Gastrocnemius medialis (tissue), 4 donors: ENCODE measurements around the gene KCNB1. TPM values are rescaled to one million over a fixed set of nuclear protein-coding genes. Genes with fewer than 3 reads are reported as not detected.
"Not testable (repeated sequence)": the region's sequence is repeated elsewhere in the genome, so short reads cannot be mapped to it uniquely, and the experiment has no call there.

ENCODE experiments used
- ATAC-seq, 2 donors: fragments of 150-250 bp; one replicate each; pipeline ENCODE4 v1.9.1; 2016
- DNase-seq, 2 donors: peaks; one replicate each; pipeline ENCODE4 v3.0.0-alpha.2; 2019
- H3K27ac ChIP-seq, 4 donors: fragments of 200-600 bp; sonication (generic); 1 replicate in 1 of 4; 2 replicates in 3 of 4; pipeline ENCODE4 v1.5.1; 2016 to 2018; ENCODE audit warnings: mild to moderate bottlenecking in 2 of 4, moderate library complexity in 1 of 4
- H3K27me3 ChIP-seq, 3 donors: fragments of 200-600 bp; sonication (generic) in 2 of 3; 1 replicate in 1 of 3; 2 replicates in 2 of 3; pipeline versions ENCODE4 v1.5.1 to v1.6.0; 2016 to 2019; ENCODE audit warnings: mild to moderate bottlenecking in 1 of 3, moderate library complexity in 1 of 3
- H3K36me3 ChIP-seq, 2 donors: fragments of 200-600 bp; sonication (generic) in 1 of 2; one replicate each; pipeline ENCODE4 v1.5.1; 2017 to 2018
- H3K4me1 ChIP-seq, 2 donors: fragments of 200-600 bp; sonication (generic) in 1 of 2; one replicate each; pipeline ENCODE4 v1.5.1; 2016 to 2017; ENCODE audit warnings: mild to moderate bottlenecking in 2 of 2
- H3K4me3 ChIP-seq, 4 donors: fragments of 200-600 bp; sonication (generic) in 3 of 4; 1 replicate in 1 of 4; 2 replicates in 3 of 4; pipeline ENCODE4 v1.5.1; 2016 to 2019; ENCODE audit warnings: mild to moderate bottlenecking in 2 of 4
- H3K9me3 ChIP-seq, 3 donors: fragments of 200-600 bp; sonication (generic) in 2 of 3; 1 replicate in 1 of 3; 2 replicates in 2 of 3; pipeline ENCODE4 v1.5.1; 2016 to 2019
- CTCF ChIP-seq, 5 experiments: fragments of 450-650 bp in 3 of 5; fragments of 200-600 bp in 2 of 5; sonication (generic) in 2 of 5; IDR thresholded peaks in 4 of 5; conservative IDR thresholded peaks in 1 of 5; 1 replicate in 4 of 5; 2 replicates in 1 of 5; pipeline ENCODE4 v1.5.1; 2016 to 2019; ENCODE audit warnings: antibody characterized with exemption in 5 of 5, mild to moderate bottlenecking in 3 of 5, moderate library complexity in 3 of 5
- POLR2A ChIP-seq, 2 donors: fragments of 450-650 bp; IDR thresholded peaks; one replicate each; pipeline ENCODE4 v1.6.1; 2017; ENCODE audit warnings: antibody characterized with exemption in 2 of 2, mild to moderate bottlenecking in 2 of 2, moderate library complexity in 2 of 2
- in situ Hi-C, 4 donors: fragments of 200-750 bp; cut with MboI; loops; one replicate each; pipeline versions ENCODE4 v1.15.0 to v1.8.0; 2017; ENCODE audit warnings: low sequenced_read_pairs in 4 of 4
- intact Hi-C: fragments of 100-400 bp; cut with DNase I; formaldehyde crosslinking; loops from one replicate; pipeline ENCODE4 v1.15.1; 2023; ENCODE audit warnings: low total_unique reads
- total RNA-seq, 4 donors: library from RNA; depleted of rRNA; stranded (reverse); fragments of >200 nt; gene quantifications; one replicate each; pipeline versions ENCODE4 v1.1.0 to v1.2.3, GENCODE V29; 2016

KCNB1 gene
- total RNA-seq, 4 donors from 2014 or later: 6.6 to 34.7 (median 9.4) TPM

DNA sequence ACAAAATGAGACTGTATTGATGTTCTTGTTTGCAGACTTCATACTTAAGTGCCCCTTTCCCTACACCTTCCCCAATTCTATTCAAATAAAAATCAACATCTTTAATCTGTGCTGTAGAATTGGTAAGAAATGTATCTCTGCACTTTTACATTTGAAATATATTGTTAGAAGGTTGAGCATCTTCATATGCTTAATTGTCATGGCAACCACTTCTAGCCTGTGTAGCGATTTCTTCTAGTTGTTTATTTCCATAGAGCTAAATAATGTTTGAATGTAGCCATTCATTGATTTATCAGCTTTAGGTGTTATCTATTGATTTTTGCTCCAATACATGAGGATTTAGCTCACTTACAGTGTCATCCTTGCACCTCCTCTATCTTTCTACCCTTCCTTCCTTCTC lies 166.9 kb downstream of the KCNB1 start:
- peaks cover 29 to 36% (median 33%) of the 10 kb centered on the region in 3 donors for H3K27me3 ChIP-seq
- peaks cover 11 to 13% of the 10 kb centered on the region in 2 donors for H3K4me1 ChIP-seq
- no peaks in the 10 kb centered on the region for H3K9me3 ChIP-seq
- H3K4me3 ChIP-seq: no peak overlapping the region
- no peak for ATAC-seq
- H3K36me3 ChIP-seq: no peaks in the 10 kb centered on the region
- TF ChIP-seq CTCF (IDR thresholded peaks at IDR 0.05 in 4 of 5, conservative IDR thresholded peaks at IDR 0.05 in 1 of 5) (no peak), POLR2A (IDR thresholded peaks at IDR 0.05) (no peak)
- no peak overlapping the region for H3K27ac ChIP-seq
- no peak for DNase-seq
- intact Hi-C loops: no loop called here
- in situ Hi-C loops: no loop called here

GRCh38 chr20:49314052-49314451 lies 168.4 kb downstream of the KCNB1 start:
- ATAC-seq, intact Hi-C loops, H3K9me3 ChIP-seq, H3K4me3 ChIP-seq, in situ Hi-C loops, H3K27ac ChIP-seq, DNase-seq, H3K36me3 ChIP-seq: not testable (repeated sequence)
- H3K27me3 ChIP-seq: peaks cover 16 to 22% (median 18%) of the 10 kb centered on the region in 3 donors
- peaks cover 7 to 10% of the 10 kb centered on the region in 2 donors for H3K4me1 ChIP-seq

Other genes starting within 250 kb of the KCNB1 start
- gene ZNFX1, start 204.6 kb downstream of the KCNB1 start, total RNA-seq: 10 to 100 TPM; 28.7 to 34.9 (median 31.1) TPM
- gene PTGIS, start 85.5 kb upstream of the KCNB1 start, total RNA-seq: 10 to 100 TPM in 2 of 4 donors, 1 to 10 TPM in 2; 4.5 to 13.1 (median 9.5) TPM
- gene B4GALT5, start 231.2 kb upstream of the KCNB1 start, total RNA-seq: 10 to 100 TPM; 27.6 to 75.2 (median 56.4) TPM